CD4-positive, alpha-beta T cell (primary cell): ENCODE measurements around the gene C3orf49. TPM values are rescaled to one million over a fixed set of nuclear protein-coding genes. Genes with fewer than 3 reads are reported as not detected.

ENCODE experiments used
- ATAC-seq: fragments of 200-7000 bp; cut with Tn5 transposase; one replicate; pipeline ENCODE4 v1.10.0; 2022; ENCODE audit warnings: mild to moderate bottlenecking; ENCODE audit not compliant: poor library complexity
- CTCF ChIA-PET: fragments of 350-600 bp; sonication (Branson Sonifier 250); formaldehyde crosslinking; loops from one replicate; lab custom pipeline; 2021; ENCODE audit warnings: antibody characterized with exemption, inconsistent platforms; lab: Charles Lee
- POLR2A ChIA-PET: fragments of 350-600 bp; sonication (Branson Sonifier 250); formaldehyde crosslinking; loops from one replicate; lab custom pipeline; 2021; ENCODE audit warnings: antibody characterized with exemption, inconsistent platforms; lab: Charles Lee
- DNase-seq, 14 experiments: peaks; one replicate each; pipeline ENCODE4 v3.0.0-alpha.2; 2013 to 2020; ENCODE audit warnings: mixed read lengths in 2 of 14
- H3K27ac ChIP-seq, 2 donors: one replicate each; pipeline versions ENCODE4 v1.5.1 to v1.7.0; 2013; ENCODE audit warnings: low read length in 2 of 2, low read depth in 1 of 2, mild to moderate bottlenecking in 1 of 2
- H3K27me3 ChIP-seq, 2 experiments: 1 replicate in 1 of 2; 2 replicates in 1 of 2; pipeline versions ENCODE4 v1.6.1 to v1.7.0; 2013; ENCODE audit warnings: low read length in 2 of 2, control low read depth in 1 of 2, mild to moderate bottlenecking in 1 of 2, moderate library complexity in 1 of 2; ENCODE audit not compliant: insufficient read depth in 2 of 2, control insufficient read depth in 1 of 2
- H3K36me3 ChIP-seq: one replicate; pipeline ENCODE4 v1.6.1; 2013; ENCODE audit warnings: low read length, control low read depth; ENCODE audit not compliant: insufficient read depth
- H3K4me1 ChIP-seq: one replicate; pipeline ENCODE4 v1.6.1; 2013; ENCODE audit warnings: low read length, control low read depth; ENCODE audit not compliant: insufficient read depth
- H3K4me3 ChIP-seq: one replicate; pipeline ENCODE4 v1.5.1; 2013; ENCODE audit warnings: mild to moderate bottlenecking, low read length, moderate library complexity
- H3K9me3 ChIP-seq, 2 experiments: 1 replicate in 1 of 2; 2 replicates in 1 of 2; pipeline versions ENCODE4 v1.6.1 to v1.7.0; 2013; ENCODE audit warnings: low read length in 2 of 2, mild to moderate bottlenecking in 2 of 2, control low read depth in 1 of 2, moderate library complexity in 1 of 2; ENCODE audit not compliant: control insufficient read depth in 1 of 2, insufficient read depth in 1 of 2
- H3K27ac Mint-ChIP-seq: one replicate; pipeline ENCODE4 v1.8.0; 2020; ENCODE audit warnings: mixed read lengths
- H3K27me3 Mint-ChIP-seq: one replicate; pipeline ENCODE4 v1.8.0; 2021; ENCODE audit warnings: mixed read lengths
- H3K36me3 Mint-ChIP-seq: one replicate; pipeline ENCODE4 v1.8.0; 2021; ENCODE audit warnings: low read depth, mixed read lengths
- H3K4me1 Mint-ChIP-seq: one replicate; pipeline ENCODE4 v1.8.0; 2021; ENCODE audit warnings: low read depth, mixed read lengths
- H3K4me3 Mint-ChIP-seq: one replicate; pipeline ENCODE4 v1.8.0; 2020; ENCODE audit warnings: mild to moderate bottlenecking, mixed read lengths
- H3K9me3 Mint-ChIP-seq: one replicate; pipeline ENCODE4 v1.8.0; 2020; ENCODE audit warnings: mixed read lengths
- intact Hi-C, 2 experiments: fragments of 100-400 bp; cut with DNase I in 1 of 2; cut with micrococcal nuclease in 1 of 2; formaldehyde crosslinking; loops; one replicate each; pipeline versions ENCODE4 v1.15.1 to v1.9.0; 2023 to 2025; cut with DNase I, micrococcal nuclease
- total RNA-seq, 174 experiments: library from RNA in 2 of 174; stranded (reverse) in 2 of 174; gene quantifications; one replicate each; pipeline ENCODE4 v1.2.3 and lab custom pipeline; 2021 to 2026
- TF ChIP-seq, protein P1 (sequence below): fragments of 200-600 bp; IDR thresholded peaks from one replicate; pipeline ENCODE4 v1.8.0; 2022; ENCODE audit warnings: antibody characterized with exemption, mild to moderate bottlenecking

Gene C3orf49
- total RNA-seq, 2 experiments from 2014 or later: not detected

DNA sequence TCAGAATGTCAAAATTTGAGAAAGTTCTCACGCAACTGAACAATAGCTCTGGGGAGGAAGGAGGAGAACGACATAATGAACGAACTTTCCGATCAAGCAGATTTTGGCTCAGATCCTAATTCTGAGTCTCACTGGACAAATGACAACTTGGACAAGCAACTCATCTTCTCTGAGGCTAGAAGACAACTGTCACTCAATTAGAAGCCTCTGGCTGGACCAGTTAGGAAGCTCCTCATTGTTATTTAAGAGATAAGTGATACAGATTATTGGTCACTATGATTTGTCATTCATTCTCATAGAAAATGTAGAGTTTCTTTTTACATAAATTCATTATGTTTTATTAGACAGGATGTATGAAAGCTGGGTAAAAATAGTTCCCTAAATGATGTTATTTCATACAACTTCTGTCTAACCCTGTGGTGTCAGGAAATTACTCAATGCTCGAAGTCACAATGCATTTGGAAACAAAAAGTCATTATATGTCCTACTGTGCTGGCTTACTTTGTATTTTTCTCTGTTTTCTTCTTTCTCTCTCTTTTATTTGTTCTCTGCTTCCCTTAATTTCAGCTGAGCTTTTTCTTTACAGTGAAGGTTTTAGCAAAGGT is 11.0 kb upstream of the C3orf49 start:
- Histone ChIP-seq H3K36me3 (no peaks in the 10 kb centered on the region), H3K4me3 (no peak overlapping the region), H3K27me3 (no peaks in the 10 kb centered on the region), H3K4me1 (no peaks in the 10 kb centered on the region), H3K27ac (no peak overlapping the region), H3K9me3 (no peaks in the 10 kb centered on the region)
- ATAC-seq (no peak), DNase-seq (peak in 2 of 14 experiments; percentile 14 to 15)
- Mint-ChIP-seq H3K36me3 (no peaks in the 10 kb centered on the region), H3K4me3 (no peak overlapping the region), H3K4me1 (no peaks in the 10 kb centered on the region), H3K9me3 (no peaks in the 10 kb centered on the region), H3K27ac (no peak overlapping the region), H3K27me3 (no peaks in the 10 kb centered on the region)
- TF ChIP-seq, protein P1, sequence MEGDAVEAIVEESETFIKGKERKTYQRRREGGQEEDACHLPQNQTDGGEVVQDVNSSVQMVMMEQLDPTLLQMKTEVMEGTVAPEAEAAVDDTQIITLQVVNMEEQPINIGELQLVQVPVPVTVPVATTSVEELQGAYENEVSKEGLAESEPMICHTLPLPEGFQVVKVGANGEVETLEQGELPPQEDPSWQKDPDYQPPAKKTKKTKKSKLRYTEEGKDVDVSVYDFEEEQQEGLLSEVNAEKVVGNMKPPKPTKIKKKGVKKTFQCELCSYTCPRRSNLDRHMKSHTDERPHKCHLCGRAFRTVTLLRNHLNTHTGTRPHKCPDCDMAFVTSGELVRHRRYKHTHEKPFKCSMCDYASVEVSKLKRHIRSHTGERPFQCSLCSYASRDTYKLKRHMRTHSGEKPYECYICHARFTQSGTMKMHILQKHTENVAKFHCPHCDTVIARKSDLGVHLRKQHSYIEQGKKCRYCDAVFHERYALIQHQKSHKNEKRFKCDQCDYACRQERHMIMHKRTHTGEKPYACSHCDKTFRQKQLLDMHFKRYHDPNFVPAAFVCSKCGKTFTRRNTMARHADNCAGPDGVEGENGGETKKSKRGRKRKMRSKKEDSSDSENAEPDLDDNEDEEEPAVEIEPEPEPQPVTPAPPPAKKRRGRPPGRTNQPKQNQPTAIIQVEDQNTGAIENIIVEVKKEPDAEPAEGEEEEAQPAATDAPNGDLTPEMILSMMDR: no peak
- intact Hi-C loops: no loop called here
- ChIA-PET POLR2A (no interaction called here), CTCF (no interaction called here)

GRCh38 chr3:63808633-63809032 is 10.5 kb upstream of the C3orf49 start:
- no peaks in the 10 kb centered on the region for H3K9me3 ChIP-seq
- H3K4me3 ChIP-seq: no peak overlapping the region
- H3K36me3 Mint-ChIP-seq: no peaks in the 10 kb centered on the region
- H3K9me3 Mint-ChIP-seq: no peaks in the 10 kb centered on the region
- DNase-seq (no peak), ATAC-seq (no peak)
- H3K27me3 ChIP-seq: no peaks in the 10 kb centered on the region
- TF ChIP-seq, protein P1: no peak
- H3K4me1 Mint-ChIP-seq: no peaks in the 10 kb centered on the region
- no peak overlapping the region for H3K4me3 Mint-ChIP-seq
- no peaks in the 10 kb centered on the region for H3K4me1 ChIP-seq
- H3K27ac Mint-ChIP-seq: no peak overlapping the region
- H3K27ac ChIP-seq: no peak overlapping the region
- intact Hi-C loops: no loop called here
- ChIA-PET POLR2A (no interaction called here), CTCF (no interaction called here)
- H3K27me3 Mint-ChIP-seq: no peaks in the 10 kb centered on the region
- no peaks in the 10 kb centered on the region for H3K36me3 ChIP-seq

GRCh38 chr3:63809607-63810006 is 9.5 kb upstream of the C3orf49 start:
- Mint-ChIP-seq H3K36me3 (no peaks in the 10 kb centered on the region), H3K9me3 (no peaks in the 10 kb centered on the region), H3K27me3 (no peaks in the 10 kb centered on the region), H3K4me3 (no peak overlapping the region), H3K4me1 (no peaks in the 10 kb centered on the region), H3K27ac (no peak overlapping the region)
- Histone ChIP-seq H3K4me3 (no peak overlapping the region), H3K4me1 (no peaks in the 10 kb centered on the region), H3K9me3 (no peaks in the 10 kb centered on the region), H3K27ac (no peak overlapping the region), H3K27me3 (no peaks in the 10 kb centered on the region), H3K36me3 (no peaks in the 10 kb centered on the region)
- POLR2A ChIA-PET: no interaction called here
- no peak for ATAC-seq
- TF ChIP-seq, protein P1: no peak
- intact Hi-C loops: no loop called here
- CTCF ChIA-PET: no interaction called here
- no peak for DNase-seq
